ENCODE data around the gene TOMT. TPM values are rescaled to one million over a fixed set of nuclear protein-coding genes. Genes with fewer than 3 reads are reported as not detected.

Gene TOMT
- polyA plus RNA-seq, 2 of the 4 experiments (the other 2 are of a cell fraction): not detected

DNA sequence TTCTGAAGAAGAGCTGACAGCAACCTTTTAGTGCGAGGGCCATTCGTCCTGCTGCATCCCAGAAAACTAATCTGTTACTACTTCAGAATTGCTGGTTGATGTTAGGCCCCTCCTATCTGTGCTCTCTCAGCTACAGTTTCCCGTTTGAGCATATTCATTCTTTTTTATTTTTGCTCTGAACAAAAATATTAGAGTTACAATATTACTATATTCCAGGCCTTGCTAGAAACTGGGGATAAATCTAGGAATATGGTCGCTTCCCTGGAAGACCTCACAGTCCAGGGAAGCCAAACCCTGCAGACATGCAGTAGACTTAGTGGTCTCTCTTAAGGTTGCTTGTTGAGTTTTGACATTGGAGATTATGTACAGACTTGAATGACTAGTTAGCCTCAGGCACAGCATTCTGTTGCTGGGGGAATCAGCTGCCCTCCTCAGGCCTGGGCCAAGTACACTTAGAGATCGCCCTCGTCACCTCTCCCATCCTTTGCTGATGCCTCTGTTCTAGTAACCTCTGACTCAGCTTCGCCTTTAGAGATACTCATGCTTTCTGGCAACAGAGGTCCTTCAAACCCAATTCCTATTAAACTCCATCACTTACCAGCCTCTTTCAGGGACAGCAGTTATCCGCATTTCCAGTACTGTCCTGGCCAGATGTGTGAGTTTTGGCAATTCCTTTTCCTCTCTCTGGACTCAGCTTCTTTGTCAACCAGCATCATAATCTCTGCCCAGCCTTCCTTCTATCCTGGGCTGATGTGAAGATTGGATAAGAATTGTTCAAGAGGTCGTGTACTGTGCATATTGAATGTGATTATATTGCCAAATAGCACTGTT is 7.5 kb downstream of the TOMT start:
- ChIA-PET CTCF (interaction anchor here (1.0 to 3.0 kb wide), 9 partner anchors 12 to 318 kb away, joined by 3 to 26 read pairs (median 4); no protein-coding TSS in a partner anchor), POLR2A (interaction anchor here (0.9 to 1.6 kb wide), 7 partner anchors 9 to 123 kb away, joined by 3 to 20 read pairs (median 4); partner anchors contain the start of gene LAMTOR1)
- DNase-seq (ENCODE audit: low read depth in 1 of 2, low spot score in 1 of 2): no peak
- Histone ChIP-seq H3K4me3 (peak overlapping the region; percentile 51), H3K9me3 (no peaks in the 10 kb centered on the region), H3K4me1 (peaks cover 9% of the 10 kb centered on the region; the same call in 2 of the 3 replicates), H3K27ac (peak overlapping the region; percentile 94 to 97), H3K4me2 (peak overlapping the region; percentile 86)
- ATAC-seq: peak in 1 of 2 experiments; percentile 16; a peak in 1 of 6 replicates
- TF ChIP-seq RAD21 (conservative IDR thresholded peaks at IDR 0.05 in 1 of 2, IDR thresholded peaks at IDR 0.05 in 1 of 2) (no peak), HEYL (CRISPR knock-in tag; IDR thresholded peaks at IDR 0.05) (no peak), MAFK (IDR thresholded peaks at IDR 0.05; ENCODE audit: partially characterized antibody) (no peak), PHF8 (IDR thresholded peaks at IDR 0.05; ENCODE audit: borderline replicate concordance, low read depth) (peak; percentile 82; the same call in 1 of the 2 replicates), RCOR1 (IDR thresholded peaks at IDR 0.05; ENCODE audit: low read depth, low read length) (no peak), HOXB13 (CRISPR knock-in tag; IDR thresholded peaks at IDR 0.05; ENCODE audit: low read depth) (peak; percentile 51), POLR2A (IDR thresholded peaks at IDR 0.05; ENCODE audit: low read length) (0 out of 2 replicates have a peak, but pooled peaks have one; percentile 9)
- TF ChIP-seq, protein P1, sequence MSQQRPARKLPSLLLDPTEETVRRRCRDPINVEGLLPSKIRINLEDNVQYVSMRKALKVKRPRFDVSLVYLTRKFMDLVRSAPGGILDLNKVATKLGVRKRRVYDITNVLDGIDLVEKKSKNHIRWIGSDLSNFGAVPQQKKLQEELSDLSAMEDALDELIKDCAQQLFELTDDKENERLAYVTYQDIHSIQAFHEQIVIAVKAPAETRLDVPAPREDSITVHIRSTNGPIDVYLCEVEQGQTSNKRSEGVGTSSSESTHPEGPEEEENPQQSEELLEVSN (IDR thresholded peaks at IDR 0.05; ENCODE audit: borderline replicate concordance, low read depth): 0 out of 2 replicates have a peak, but pooled peaks have one; percentile 8
- FAIRE-seq: no peak
- WGBS (ENCODE audit: missing lambda C conversion rate): 65% methylated on average over 9 of the region's 9 CpGs

DNA sequence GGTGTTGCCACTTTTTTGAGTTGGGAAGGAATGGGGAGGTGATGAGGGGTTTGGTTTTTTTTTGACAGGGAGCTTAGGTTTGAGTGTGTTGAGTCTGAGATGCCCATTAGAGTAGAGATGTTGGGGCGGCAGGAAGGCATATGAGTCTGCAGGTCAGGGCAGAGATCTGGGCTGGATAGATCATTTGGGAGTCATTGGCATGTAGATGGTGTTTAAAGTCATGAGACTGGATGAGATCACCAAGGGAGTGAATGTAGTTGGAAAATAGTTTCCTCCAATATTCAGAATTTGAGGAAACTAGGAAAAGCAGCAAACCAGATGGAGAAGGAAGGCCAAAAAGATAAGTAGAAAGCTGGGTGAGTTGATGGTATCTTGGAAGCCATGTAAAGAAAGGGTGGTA is 8.8 kb downstream of the TOMT start:
- DNase-seq (ENCODE audit: low read depth in 1 of 2, low spot score in 1 of 2) (no peak), FAIRE-seq (no peak), ATAC-seq (no peak)
- H3K4me3 ChIP-seq: no peak overlapping the region
- TF ChIP-seq NFE2L2 (conservative IDR thresholded peaks at IDR 0.05; ENCODE audit: low read length) (no peak), SMC3 (IDR thresholded peaks at IDR 0.05) (no peak), CBX2 (IDR thresholded peaks at IDR 0.05; ENCODE audit: borderline replicate concordance, low read depth) (no peak), TFCP2L1 (CRISPR knock-in tag; IDR thresholded peaks at IDR 0.05) (no peak), EP300 (IDR thresholded peaks at IDR 0.05) (no peak), HOXB5 (CRISPR knock-in tag; IDR thresholded peaks at IDR 0.05) (no peak), ZC3H11A (IDR thresholded peaks at IDR 0.05) (no peak), JUN (IDR thresholded peaks at IDR 0.05) (no peak), ZFP36 (IDR thresholded peaks at IDR 0.05; ENCODE audit: borderline replicate concordance, partially characterized antibody) (no peak), HOXB13 (CRISPR knock-in tag; IDR thresholded peaks at IDR 0.05; ENCODE audit: low read depth) (no peak), CBX8 (IDR thresholded peaks at IDR 0.05) (no peak), MYC (IDR thresholded peaks at IDR 0.05; ENCODE audit: borderline replicate concordance, low read length) (no peak), RAD21 (conservative IDR thresholded peaks at IDR 0.05 in 1 of 2, IDR thresholded peaks at IDR 0.05 in 1 of 2) (no peak), HOXA7 (CRISPR knock-in tag; IDR thresholded peaks at IDR 0.05) (no peak), CEBPB (IDR thresholded peaks at IDR 0.05) (no peak), NPAS2 (CRISPR knock-in tag; IDR thresholded peaks at IDR 0.05; ENCODE audit: borderline replicate concordance) (no peak), RARB (CRISPR knock-in tag; IDR thresholded peaks at IDR 0.05) (no peak)
- TF ChIP-seq, protein P2, sequence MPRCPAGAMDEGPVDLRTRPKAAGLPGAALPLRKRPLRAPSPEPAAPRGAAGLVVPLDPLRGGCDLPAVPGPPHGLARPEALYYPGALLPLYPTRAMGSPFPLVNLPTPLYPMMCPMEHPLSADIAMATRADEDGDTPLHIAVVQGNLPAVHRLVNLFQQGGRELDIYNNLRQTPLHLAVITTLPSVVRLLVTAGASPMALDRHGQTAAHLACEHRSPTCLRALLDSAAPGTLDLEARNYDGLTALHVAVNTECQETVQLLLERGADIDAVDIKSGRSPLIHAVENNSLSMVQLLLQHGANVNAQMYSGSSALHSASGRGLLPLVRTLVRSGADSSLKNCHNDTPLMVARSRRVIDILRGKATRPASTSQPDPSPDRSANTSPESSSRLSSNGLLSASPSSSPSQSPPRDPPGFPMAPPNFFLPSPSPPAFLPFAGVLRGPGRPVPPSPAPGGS (IDR thresholded peaks at IDR 0.05): no peak
- TF ChIP-seq, protein P3, sequence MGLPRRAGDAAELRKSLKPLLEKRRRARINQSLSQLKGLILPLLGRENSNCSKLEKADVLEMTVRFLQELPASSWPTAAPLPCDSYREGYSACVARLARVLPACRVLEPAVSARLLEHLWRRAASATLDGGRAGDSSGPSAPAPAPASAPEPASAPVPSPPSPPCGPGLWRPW (IDR thresholded peaks at IDR 0.05): no peak
- H3K4me1 ChIP-seq: peaks cover 9% of the 10 kb centered on the region; the same call in 2 of the 3 replicates
- H3K27ac ChIP-seq: no peak overlapping the region
- ChIA-PET POLR2A (no interaction called here), CTCF (interaction anchor here (1.0 kb wide), 1 partner anchor 23 kb away, joined by 4 read pairs; no protein-coding TSS in a partner anchor)
- H3K9me3 ChIP-seq: no peaks in the 10 kb centered on the region
- 85% methylated on average over 1 of the region's 1 CpG for WGBS (ENCODE audit: missing lambda C conversion rate)
- H3K4me2 ChIP-seq: no peak overlapping the region
